HEK293T (cell line): ENCODE data around the gene OXNAD1.

ENCODE experiments used
- CTCF ChIA-PET: fragments of 350-600 bp; formaldehyde crosslinking; extraction: SDS; loops from one replicate; lab custom pipeline; 2021; ENCODE audit warnings: antibody characterized with exemption, inconsistent platforms; lab: Yijun Ruan, JAX
- POLR2A ChIA-PET: fragments of 350-600 bp; formaldehyde crosslinking; extraction: SDS; loops from one replicate; lab custom pipeline; 2020; ENCODE audit warnings: antibody characterized with exemption, inconsistent platforms; lab: Yijun Ruan, JAX
- DNase-seq: peaks from one replicate; pipeline ENCODE4 v3.0.0; 2012; ENCODE audit warnings: mixed read lengths; ENCODE audit errors: extremely low spot score
- ARNT ChIP-seq: fragments of 450-650 bp; IDR thresholded peaks from 2 replicates; pipeline ENCODE4 v1.6.1; 2017; ENCODE audit warnings: mild to moderate bottlenecking
- BHLHE40 ChIP-seq: fragments of 450-650 bp; IDR thresholded peaks from 2 replicates; pipeline ENCODE4 v1.6.1; 2016; ENCODE audit warnings: mild to moderate bottlenecking, moderate library complexity, borderline replicate concordance
- CTBP1 ChIP-seq: fragments of 450-650 bp; IDR thresholded peaks from 2 replicates; pipeline ENCODE4 v1.6.1; 2016; ENCODE audit warnings: borderline replicate concordance
- ELF4 ChIP-seq: fragments of 450-650 bp; IDR thresholded peaks from 2 replicates; pipeline ENCODE4 v1.6.1; 2017; ENCODE audit warnings: antibody characterized with exemption
- FOXA1 ChIP-seq: fragments of 450-650 bp; IDR thresholded peaks from 2 replicates; pipeline ENCODE4 v1.6.1; 2016; ENCODE audit warnings: mild to moderate bottlenecking
- FOXK2 ChIP-seq: fragments of 450-650 bp; IDR thresholded peaks from 2 replicates; pipeline ENCODE4 v1.6.1; 2016; ENCODE audit warnings: mild to moderate bottlenecking
- FOXM1 ChIP-seq: fragments of 450-650 bp; IDR thresholded peaks from 2 replicates; pipeline ENCODE4 v1.6.1; 2017; ENCODE audit warnings: mild to moderate bottlenecking, borderline replicate concordance
- HDGF ChIP-seq: fragments of 450-650 bp; IDR thresholded peaks from 2 replicates; pipeline ENCODE4 v1.6.1; 2017; ENCODE audit warnings: antibody characterized with exemption, borderline replicate concordance
- L3MBTL2 ChIP-seq: fragments of 450-650 bp; conservative IDR thresholded peaks from 2 replicates; pipeline ENCODE4 v1.6.1; 2016; ENCODE audit warnings: mild to moderate bottlenecking
- LEF1 ChIP-seq: fragments of 450-650 bp; IDR thresholded peaks from 2 replicates; pipeline ENCODE4 v1.6.1; 2017; ENCODE audit warnings: mild to moderate bottlenecking, borderline replicate concordance
- NFRKB ChIP-seq: fragments of 450-650 bp; IDR thresholded peaks from 2 replicates; pipeline ENCODE4 v1.6.1; 2016; ENCODE audit warnings: mild to moderate bottlenecking, moderate library complexity
- PKNOX1 ChIP-seq: fragments of 450-650 bp; IDR thresholded peaks from 2 replicates; pipeline ENCODE4 v1.6.1; 2016
- SP1 ChIP-seq: fragments of 450-650 bp; IDR thresholded peaks from 2 replicates; pipeline ENCODE4 v1.6.1; 2017
- SUZ12 ChIP-seq: fragments of 450-650 bp; IDR thresholded peaks from 2 replicates; pipeline ENCODE4 v1.6.1; 2016; ENCODE audit warnings: mild to moderate bottlenecking
- TARDBP ChIP-seq: fragments of 450-650 bp; IDR thresholded peaks from 2 replicates; pipeline ENCODE4 v1.6.1; 2016
- ZNF384 ChIP-seq: fragments of 450-650 bp; IDR thresholded peaks from 2 replicates; pipeline ENCODE4 v1.6.1; 2016

Gene OXNAD1

GRCh38 chr3:16264708-16265454 is at the start of gene OXNAD1, which contains the start of gene DPH3:
OXNAD1 (plus strand) TSS chr3:16265212; CDS start chr3:16270953, 5,741 bp downstream.
DPH3 (minus strand) TSS chr3:16264943; CDS start chr3:16264876, 67 bp downstream.
- TF ChIP-seq L3MBTL2, result peak; percentile 53
- TF ChIP-seq ARNT, result no peak
- TF ChIP-seq BHLHE40, result no peak
- no peak for TF ChIP-seq CTBP1
- TF ChIP-seq FOXM1, result no peak
- peak; percentile 90 for TF ChIP-seq PKNOX1
- TF ChIP-seq SUZ12, result no peak
- TF ChIP-seq HDGF, result no peak
- TF ChIP-seq FOXK2, result no peak
- TF ChIP-seq FOXA1, result no peak
- TF ChIP-seq LEF1, result no peak
- TF ChIP-seq NFRKB, result no peak; the same call in 1 of the 2 replicates
- no peak for TF ChIP-seq SP1
- TF ChIP-seq ELF4, result peak; percentile 85; the same call in 1 of the 2 replicates
- TF ChIP-seq ZNF384, result no peak
- TF ChIP-seq TARDBP, result no peak
- CTCF ChIA-PET, result interaction anchor here (0.7 to 1.7 kb wide), 2 partner anchors 286 to 671 kb away, joined by 3 to 7 read pairs; no protein-coding TSS in a partner anchor
- DNase-seq, result peak; percentile 98
- POLR2A ChIA-PET, result interaction anchor here (1.0 to 1.7 kb wide), 8 partner anchors 10 to 322 kb away, joined by 3 to 8 read pairs (median 4); no protein-coding TSS in a partner anchor

GRCh38 chr3:16216373-16216935 is 48.6 kb upstream of the OXNAD1 start:
- DNase-seq, result no peak
- TF ChIP-seq TARDBP (no peak), BHLHE40 (no peak), ZNF384 (no peak), ELF4 (no peak), SUZ12 (no peak), PKNOX1 (no peak), CTBP1 (no peak), SP1 (no peak), LEF1 (no peak), NFRKB (no peak), FOXM1 (no peak), L3MBTL2 (no peak), HDGF (no peak), FOXK2 (no peak), ARNT (no peak), FOXA1 (no peak)
- ChIA-PET CTCF (interaction anchor here (1.1 kb wide), 1 partner anchor 11 kb away, joined by 7 read pairs; no protein-coding TSS in a partner anchor), POLR2A (no interaction called here)

- CTCF ChIA-PET, result no interaction called here
- TF ChIP-seq TARDBP (no peak), NFRKB (no peak), FOXM1 (no peak), LEF1 (no peak)
- POLR2A ChIA-PET, result no interaction called here
- no peak for DNase-seq
Observed at GRCh38 chr3:16219777-16220176, 45.2 kb upstream of the OXNAD1 start.

- no peak for DNase-seq
- ChIA-PET CTCF (interaction anchor here (1.1 kb wide), 1 partner anchor 43 kb away, joined by 4 read pairs; no protein-coding TSS in a partner anchor), POLR2A (no interaction called here)
Observed at GRCh38 chr3:16221990-16222389, 43.0 kb upstream of the OXNAD1 start.

GRCh38 chr3:16222547-16222946 is 42.5 kb upstream of the OXNAD1 start:
- no peak for DNase-seq
- TF ChIP-seq NFRKB, result no peak
- no peak for TF ChIP-seq ELF4
- no peak for TF ChIP-seq ZNF384
- no peak for TF ChIP-seq SUZ12
- TF ChIP-seq SP1, result no peak
- no peak for TF ChIP-seq TARDBP
- no peak for TF ChIP-seq FOXM1
- TF ChIP-seq L3MBTL2, result no peak
- POLR2A ChIA-PET, result no interaction called here
- CTCF ChIA-PET, result no interaction called here

More at GRCh38 chr3:16221990-16222389, 43.0 kb upstream of the OXNAD1 start:
- TF ChIP-seq FOXM1, result no peak
- TF ChIP-seq SP1, result no peak
- no peak for TF ChIP-seq TARDBP
- TF ChIP-seq BHLHE40, result no peak
- TF ChIP-seq LEF1, result no peak
- no peak for TF ChIP-seq ARNT
- TF ChIP-seq SUZ12, result no peak
- no peak for TF ChIP-seq NFRKB
- TF ChIP-seq PKNOX1, result no peak
- no peak for TF ChIP-seq FOXK2
- TF ChIP-seq CTBP1, result no peak
- no peak for TF ChIP-seq ELF4

- ChIA-PET CTCF (no interaction called here), POLR2A (no interaction called here)
- TF ChIP-seq ZNF384 (no peak), ELF4 (no peak), TARDBP (no peak), HDGF (no peak), L3MBTL2 (no peak), SP1 (no peak), SUZ12 (no peak), BHLHE40 (no peak), ARNT (no peak), LEF1 (no peak), CTBP1 (no peak), FOXA1 (no peak), FOXM1 (no peak), PKNOX1 (no peak), NFRKB (no peak), FOXK2 (no peak)
- DNase-seq, result no peak
Observed at GRCh38 chr3:16224325-16224724, 40.7 kb upstream of the OXNAD1 start.
